Breast epithelium (tissue), 4 donors: ENCODE measurements around the gene CALN1. TPM values are rescaled to one million over a fixed set of nuclear protein-coding genes. Genes with fewer than 3 reads are reported as not detected.

Source experiments
- DNase-seq, 2 donors: peaks; one replicate each; pipeline ENCODE4 v3.0.0-alpha.2; 2019; ENCODE audit warnings: low spot score in 2 of 2
- H3K27ac ChIP-seq, 2 donors: fragments of 200-600 bp; sonication (generic) in 1 of 2; one replicate each; pipeline ENCODE4 v1.5.1; 2016 to 2019; ENCODE audit warnings: mild to moderate bottlenecking in 1 of 2
- H3K27me3 ChIP-seq, 2 donors: fragments of 200-600 bp; sonication (generic) in 1 of 2; one replicate each; pipeline versions ENCODE4 v1.5.1 to v1.6.0; 2017 to 2019; ENCODE audit warnings: control low read depth in 1 of 2, mild to moderate bottlenecking in 1 of 2
- H3K36me3 ChIP-seq: fragments of 200-600 bp; one replicate; pipeline ENCODE4 v1.5.1; 2019
- H3K4me1 ChIP-seq, 2 donors: fragments of 200-600 bp; sonication (generic); one replicate each; pipeline ENCODE4 v1.5.1; 2016 to 2019; ENCODE audit warnings: control low read depth in 1 of 2
- H3K4me3 ChIP-seq, 3 donors: fragments of 200-600 bp; sonication (generic); 1 replicate in 2 of 3; 2 replicates in 1 of 3; pipeline ENCODE4 v1.5.1; 2016 to 2019; ENCODE audit warnings: mild to moderate bottlenecking in 3 of 3, moderate library complexity in 2 of 3
- H3K9me3 ChIP-seq, 2 donors: fragments of 200-600 bp; sonication (generic) in 1 of 2; one replicate each; pipeline ENCODE4 v1.5.1; 2016 to 2019; ENCODE audit warnings: control low read depth in 1 of 2
- POLR2A ChIP-seq: fragments of 450-650 bp; IDR thresholded peaks from one replicate; pipeline ENCODE4 v1.6.1; 2016; ENCODE audit warnings: antibody characterized with exemption, mild to moderate bottlenecking, moderate library complexity
- POLR2AphosphoS5 ChIP-seq, 3 donors: sonication (generic); formaldehyde crosslinking; IDR thresholded peaks; one replicate each; pipeline ENCODE4 v1.6.1; 2017; ENCODE audit warnings: antibody characterized with exemption in 3 of 3
- intact Hi-C: fragments of 100-400 bp; cut with DNase I; formaldehyde crosslinking; loops from one replicate; pipeline ENCODE4 v1.15.1; 2023; ENCODE audit warnings: low total_unique reads
- total RNA-seq, 3 donors: library from RNA; depleted of rRNA; stranded (reverse); fragments of >200 nt; gene quantifications; one replicate each; pipeline ENCODE4 v1.1.0, GENCODE V29; 2016
- TF ChIP-seq, protein P1 (sequence below), 3 donors: fragments of 450-650 bp; IDR thresholded peaks; one replicate each; pipeline ENCODE4 v1.5.1; 2016 to 2017; ENCODE audit warnings: antibody characterized with exemption in 3 of 3, mild to moderate bottlenecking in 3 of 3, moderate library complexity in 3 of 3

The CALN1 gene
- total RNA-seq, 3 donors from 2014 or later = under 0.01 to 0.33 (median 0.15) TPM

DNA sequence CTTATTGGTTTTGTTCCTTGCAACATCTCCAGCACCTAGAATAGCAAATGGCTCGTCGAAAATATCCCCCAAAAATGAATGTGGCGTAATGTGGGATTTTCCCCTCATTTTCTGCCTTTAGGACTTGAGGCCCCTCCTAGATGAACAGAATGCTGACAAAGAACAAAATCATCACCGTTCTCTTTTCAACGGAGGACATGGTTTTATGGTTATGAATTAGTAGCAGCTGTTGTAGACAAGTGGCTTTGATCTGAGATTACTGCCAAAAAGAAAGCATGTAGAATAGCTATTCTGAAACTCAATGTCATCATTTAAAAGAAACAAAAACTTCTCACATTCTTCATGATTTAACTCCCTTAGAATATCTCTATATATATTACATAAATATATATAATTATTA is 17.2 kb upstream of the CALN1 start:
- Histone ChIP-seq H3K27ac (no peak overlapping the region), H3K36me3 (no peaks in the 10 kb centered on the region), H3K4me3 (no peak overlapping the region), H3K9me3 (no peaks in the 10 kb centered on the region), H3K27me3 (no peaks in the 10 kb centered on the region), H3K4me1 (no peaks in the 10 kb centered on the region)
- no peak for TF ChIP-seq POLR2AphosphoS5 (IDR thresholded peaks at IDR 0.05)
- TF ChIP-seq, protein P1, sequence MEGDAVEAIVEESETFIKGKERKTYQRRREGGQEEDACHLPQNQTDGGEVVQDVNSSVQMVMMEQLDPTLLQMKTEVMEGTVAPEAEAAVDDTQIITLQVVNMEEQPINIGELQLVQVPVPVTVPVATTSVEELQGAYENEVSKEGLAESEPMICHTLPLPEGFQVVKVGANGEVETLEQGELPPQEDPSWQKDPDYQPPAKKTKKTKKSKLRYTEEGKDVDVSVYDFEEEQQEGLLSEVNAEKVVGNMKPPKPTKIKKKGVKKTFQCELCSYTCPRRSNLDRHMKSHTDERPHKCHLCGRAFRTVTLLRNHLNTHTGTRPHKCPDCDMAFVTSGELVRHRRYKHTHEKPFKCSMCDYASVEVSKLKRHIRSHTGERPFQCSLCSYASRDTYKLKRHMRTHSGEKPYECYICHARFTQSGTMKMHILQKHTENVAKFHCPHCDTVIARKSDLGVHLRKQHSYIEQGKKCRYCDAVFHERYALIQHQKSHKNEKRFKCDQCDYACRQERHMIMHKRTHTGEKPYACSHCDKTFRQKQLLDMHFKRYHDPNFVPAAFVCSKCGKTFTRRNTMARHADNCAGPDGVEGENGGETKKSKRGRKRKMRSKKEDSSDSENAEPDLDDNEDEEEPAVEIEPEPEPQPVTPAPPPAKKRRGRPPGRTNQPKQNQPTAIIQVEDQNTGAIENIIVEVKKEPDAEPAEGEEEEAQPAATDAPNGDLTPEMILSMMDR (IDR thresholded peaks at IDR 0.05) = no peak
- no peak for TF ChIP-seq POLR2A
- intact Hi-C loops = no loop called here
- no peak for DNase-seq

DNA sequence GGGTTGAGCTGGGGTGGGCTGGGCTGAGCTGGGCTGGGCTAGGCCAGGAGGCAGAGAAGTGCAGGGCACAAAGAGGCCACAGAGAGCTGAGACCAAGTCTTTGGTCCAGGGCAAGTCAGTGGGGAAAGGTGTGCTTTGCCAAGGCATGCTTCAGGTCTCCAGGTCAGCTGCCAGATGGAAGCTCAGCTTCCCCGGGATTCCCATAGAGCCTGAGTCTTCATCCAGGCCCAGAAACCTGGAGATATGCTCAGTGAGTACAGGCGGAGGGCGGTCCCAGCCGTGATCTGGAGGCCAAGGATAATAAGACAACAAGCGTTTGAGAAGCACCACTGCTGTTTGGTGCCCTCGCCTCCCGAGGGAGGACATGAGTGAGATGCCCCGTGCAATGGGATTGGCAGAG is 4.7 kb upstream of the CALN1 start:
- intact Hi-C loops = no loop called here
- no peaks in the 10 kb centered on the region for H3K4me1 ChIP-seq
- DNase-seq = no peak
- TF ChIP-seq POLR2A (no peak), POLR2AphosphoS5 (IDR thresholded peaks at IDR 0.05) (no peak)
- TF ChIP-seq, protein P1 (IDR thresholded peaks at IDR 0.05) = no peak
- no peaks in the 10 kb centered on the region for H3K36me3 ChIP-seq
- peaks cover 18 to 42% of the 10 kb centered on the region in 2 donors for H3K9me3 ChIP-seq
- H3K4me3 ChIP-seq = no peak overlapping the region
- H3K27me3 ChIP-seq = no peaks in the 10 kb centered on the region
- no peak overlapping the region for H3K27ac ChIP-seq

DNA sequence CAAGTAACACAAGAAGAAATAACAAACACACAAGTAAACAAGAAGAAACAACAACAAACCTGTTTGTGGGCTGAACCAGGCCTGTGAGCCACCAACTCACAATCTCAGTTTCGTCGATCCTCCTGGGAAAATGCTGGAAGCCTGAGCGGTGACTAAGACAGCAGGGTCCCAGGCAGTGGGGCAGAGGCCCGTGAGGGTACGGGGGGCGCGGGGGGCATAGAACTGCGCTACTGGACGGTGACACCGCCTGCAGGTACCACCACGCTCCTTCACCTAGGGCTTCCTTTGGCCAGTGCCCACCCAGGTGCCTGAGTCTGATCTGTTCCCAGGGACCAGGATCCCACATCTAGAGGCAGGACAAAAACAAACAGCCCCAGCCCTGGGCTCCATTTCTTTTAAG is 3.4 kb upstream of the CALN1 start:
- TF ChIP-seq POLR2A (no peak), POLR2AphosphoS5 (IDR thresholded peaks at IDR 0.05) (no peak)
- TF ChIP-seq, protein P1 (IDR thresholded peaks at IDR 0.05) = no peak
- peaks cover 19 to 37% of the 10 kb centered on the region in 2 donors for H3K9me3 ChIP-seq
- H3K4me3 ChIP-seq = no peak overlapping the region
- H3K36me3 ChIP-seq = no peaks in the 10 kb centered on the region
- H3K4me1 ChIP-seq = no peaks in the 10 kb centered on the region
- no peak for DNase-seq
- no peaks in the 10 kb centered on the region for H3K27me3 ChIP-seq
- H3K27ac ChIP-seq = no peak overlapping the region
- intact Hi-C loops = no loop called here

DNA sequence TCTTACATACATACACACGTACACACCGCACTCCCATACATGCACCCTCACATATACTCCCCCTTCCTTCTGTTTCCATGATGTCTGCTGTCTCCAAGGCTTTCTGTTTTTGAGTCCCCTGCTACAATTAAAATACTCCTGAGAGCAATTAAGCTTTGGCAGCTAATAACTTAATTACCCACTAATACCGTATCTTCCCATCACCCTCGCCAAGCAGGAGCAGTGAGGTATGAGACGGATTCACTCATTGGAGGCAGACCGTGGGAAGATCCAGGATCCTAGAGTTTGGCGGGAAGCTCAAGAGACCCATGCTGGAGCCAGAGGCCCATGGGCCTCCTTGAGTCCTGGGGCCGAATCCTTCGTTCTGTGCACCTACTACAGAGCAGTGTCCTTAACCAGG is 1.7 kb upstream of the CALN1 start:
- TF ChIP-seq POLR2A (no peak), POLR2AphosphoS5 (IDR thresholded peaks at IDR 0.05) (no peak)
- TF ChIP-seq, protein P1 (IDR thresholded peaks at IDR 0.05) = no peak
- Histone ChIP-seq H3K27me3 (no peaks in the 10 kb centered on the region), H3K4me3 (no peak overlapping the region), H3K36me3 (no peaks in the 10 kb centered on the region), H3K4me1 (no peaks in the 10 kb centered on the region), H3K9me3 (peaks cover 6 to 22% of the 10 kb centered on the region in 2 donors), H3K27ac (no peak overlapping the region)
- intact Hi-C loops = no loop called here
- no peak for DNase-seq

DNA sequence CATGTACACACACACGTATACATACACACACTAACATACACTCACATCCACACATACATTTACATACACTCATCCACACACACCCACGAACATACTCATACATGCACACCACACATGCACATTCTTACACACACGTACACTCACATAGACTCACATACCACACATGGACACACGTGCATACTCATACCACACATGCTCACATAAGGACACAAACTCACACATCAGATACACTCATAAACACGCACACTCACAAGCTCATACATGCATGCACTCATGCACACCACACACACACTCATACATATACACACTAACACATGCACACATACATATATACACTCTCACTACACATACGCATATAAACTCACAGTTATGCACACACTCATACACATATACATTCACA is 1.2 kb upstream of the CALN1 start:
- intact Hi-C loops = no loop called here
- Histone ChIP-seq H3K4me1 (no peaks in the 10 kb centered on the region), H3K27ac (no peak overlapping the region), H3K27me3 (no peaks in the 10 kb centered on the region), H3K36me3 (no peaks in the 10 kb centered on the region), H3K4me3 (no peak overlapping the region), H3K9me3 (peaks cover 6 to 18% of the 10 kb centered on the region in 2 donors)
- TF ChIP-seq POLR2A = no peak
- TF ChIP-seq, protein P1 (IDR thresholded peaks at IDR 0.05) = no peak
- TF ChIP-seq POLR2AphosphoS5 (IDR thresholded peaks at IDR 0.05) = no peak
- no peak for DNase-seq
